Body of pancreas (tissue), 4 donors: ENCODE results near the gene CFAP92.

ENCODE experiments used
- POLR2A ChIP-seq, 3 donors: fragments of 450-650 bp; IDR thresholded peaks; one replicate each; pipeline ENCODE4 v1.6.1; 2016; ENCODE audit warnings: antibody characterized with exemption in 3 of 3, mild to moderate bottlenecking in 2 of 3
- TF ChIP-seq, protein P1 (sequence below), 7 experiments: fragments of 450-650 bp in 4 of 7; fragments of 200-600 bp in 3 of 7; sonication (generic) in 3 of 7; IDR thresholded peaks; one replicate each; pipeline ENCODE4 v1.5.1; 2016 to 2019; ENCODE audit warnings: antibody characterized with exemption in 7 of 7

DNA sequence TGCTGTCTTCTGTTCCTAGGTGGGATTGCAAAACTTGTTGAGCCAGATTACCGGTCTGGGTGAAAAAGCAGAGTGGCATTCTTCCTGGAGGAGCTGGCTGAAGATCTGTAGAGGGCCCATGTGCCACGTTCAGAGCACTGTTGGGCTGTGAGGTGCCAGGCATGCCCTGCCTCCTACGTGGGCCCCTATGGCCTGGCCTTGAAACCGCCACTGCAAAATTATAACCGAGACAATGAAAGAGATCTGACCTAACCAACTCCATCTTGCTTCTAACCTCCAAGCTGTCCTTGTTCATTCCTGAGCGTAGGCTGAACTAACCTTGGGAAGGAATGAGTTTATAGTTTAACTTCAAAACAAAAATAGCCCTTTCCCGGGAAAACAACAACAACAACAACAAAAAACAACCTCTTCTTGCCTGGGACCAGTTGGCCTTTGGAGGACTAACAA lies 115.8 kb downstream of the CFAP92 start:
- TF ChIP-seq, protein P1, sequence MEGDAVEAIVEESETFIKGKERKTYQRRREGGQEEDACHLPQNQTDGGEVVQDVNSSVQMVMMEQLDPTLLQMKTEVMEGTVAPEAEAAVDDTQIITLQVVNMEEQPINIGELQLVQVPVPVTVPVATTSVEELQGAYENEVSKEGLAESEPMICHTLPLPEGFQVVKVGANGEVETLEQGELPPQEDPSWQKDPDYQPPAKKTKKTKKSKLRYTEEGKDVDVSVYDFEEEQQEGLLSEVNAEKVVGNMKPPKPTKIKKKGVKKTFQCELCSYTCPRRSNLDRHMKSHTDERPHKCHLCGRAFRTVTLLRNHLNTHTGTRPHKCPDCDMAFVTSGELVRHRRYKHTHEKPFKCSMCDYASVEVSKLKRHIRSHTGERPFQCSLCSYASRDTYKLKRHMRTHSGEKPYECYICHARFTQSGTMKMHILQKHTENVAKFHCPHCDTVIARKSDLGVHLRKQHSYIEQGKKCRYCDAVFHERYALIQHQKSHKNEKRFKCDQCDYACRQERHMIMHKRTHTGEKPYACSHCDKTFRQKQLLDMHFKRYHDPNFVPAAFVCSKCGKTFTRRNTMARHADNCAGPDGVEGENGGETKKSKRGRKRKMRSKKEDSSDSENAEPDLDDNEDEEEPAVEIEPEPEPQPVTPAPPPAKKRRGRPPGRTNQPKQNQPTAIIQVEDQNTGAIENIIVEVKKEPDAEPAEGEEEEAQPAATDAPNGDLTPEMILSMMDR (IDR thresholded peaks at IDR 0.05) = no peak
- no peak for TF ChIP-seq POLR2A (IDR thresholded peaks at IDR 0.05)
